ENCODE measurements around the gene CCDC184. TPM values are rescaled to one million over a fixed set of nuclear protein-coding genes. Genes with fewer than 3 reads are reported as not detected.

CCDC184 gene
- total and polyA plus RNA-seq, 2 of the 13 experiments (the other 11 are each of a cell fraction or from before 2014, with no cell fraction given), result not detected

DNA sequence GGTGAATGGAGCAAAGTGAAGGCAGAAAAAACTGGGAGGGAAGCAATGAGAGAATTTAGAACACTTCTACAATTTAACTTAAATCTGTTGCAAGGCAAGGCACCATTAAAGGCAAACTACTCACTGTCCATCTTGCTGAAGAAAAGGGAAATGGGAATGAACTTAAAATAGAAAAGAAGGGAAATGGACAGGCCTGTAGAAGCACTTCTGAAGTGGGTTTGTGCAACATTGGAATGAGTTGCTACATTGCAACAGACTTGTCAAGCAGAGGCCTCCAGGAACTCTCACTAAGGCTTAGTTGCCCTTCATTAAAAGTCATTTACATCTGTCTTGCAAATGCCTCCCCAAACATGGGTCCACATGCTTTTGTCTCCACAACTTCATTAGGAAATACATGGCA, 33.3 kb downstream of the CCDC184 start (continued):
- TF ChIP-seq, protein P1, sequence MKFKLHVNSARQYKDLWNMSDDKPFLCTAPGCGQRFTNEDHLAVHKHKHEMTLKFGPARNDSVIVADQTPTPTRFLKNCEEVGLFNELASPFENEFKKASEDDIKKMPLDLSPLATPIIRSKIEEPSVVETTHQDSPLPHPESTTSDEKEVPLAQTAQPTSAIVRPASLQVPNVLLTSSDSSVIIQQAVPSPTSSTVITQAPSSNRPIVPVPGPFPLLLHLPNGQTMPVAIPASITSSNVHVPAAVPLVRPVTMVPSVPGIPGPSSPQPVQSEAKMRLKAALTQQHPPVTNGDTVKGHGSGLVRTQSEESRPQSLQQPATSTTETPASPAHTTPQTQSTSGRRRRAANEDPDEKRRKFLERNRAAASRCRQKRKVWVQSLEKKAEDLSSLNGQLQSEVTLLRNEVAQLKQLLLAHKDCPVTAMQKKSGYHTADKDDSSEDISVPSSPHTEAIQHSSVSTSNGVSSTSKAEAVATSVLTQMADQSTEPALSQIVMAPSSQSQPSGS (CRISPR knock-in tag; IDR thresholded peaks at IDR 0.05), result no peak

DNA sequence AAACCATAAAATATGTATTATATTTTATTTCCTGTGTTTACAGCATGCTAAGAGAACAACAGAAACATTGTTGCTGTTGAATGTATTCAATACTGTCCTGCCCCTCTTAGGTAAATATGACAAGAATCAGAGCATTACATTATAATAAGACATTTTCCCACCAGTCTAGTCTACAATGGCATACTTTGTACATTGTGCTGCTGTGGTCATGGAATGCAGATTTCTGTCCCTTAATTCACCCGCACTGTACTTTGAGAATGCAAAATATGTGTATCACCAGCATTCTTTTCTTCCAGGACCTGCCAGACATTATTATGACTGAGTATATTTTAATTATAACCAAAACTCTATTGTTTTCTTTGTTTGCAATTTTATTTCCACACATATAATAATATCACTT, 36.2 kb downstream of the CCDC184 start:
- ATAC-seq, result no peak
- no peaks in the 10 kb centered on the region for H3K36me3 ChIP-seq (replicated peaks in 1 of 2; ENCODE audit: control insufficient read depth in 1 of 2, insufficient read depth in 2 of 2, low read length in 2 of 2)
- TF ChIP-seq NFYC (CRISPR knock-in tag; IDR thresholded peaks at IDR 0.05) (no peak), RFXANK (CRISPR knock-in tag; IDR thresholded peaks at IDR 0.05) (no peak), ZNF160 (CRISPR knock-in tag; IDR thresholded peaks at IDR 0.05) (no peak), IKZF4 (CRISPR knock-in tag; IDR thresholded peaks at IDR 0.05; ENCODE audit: borderline replicate concordance, low read depth, not compliant biosample characterization) (no peak), CBX5 (CRISPR knock-in tag; IDR thresholded peaks at IDR 0.05; ENCODE audit: borderline replicate concordance) (no peak), ZNF747 (CRISPR knock-in tag; IDR thresholded peaks at IDR 0.05; ENCODE audit: borderline replicate concordance) (no peak), TCF7 (IDR thresholded peaks at IDR 0.05; ENCODE audit: low read depth) (no peak), ZNF431 (CRISPR knock-in tag; IDR thresholded peaks at IDR 0.05; ENCODE audit: borderline replicate concordance, low read depth) (no peak), ZNF264 (CRISPR knock-in tag; IDR thresholded peaks at IDR 0.05) (no peak)
- TF ChIP-seq, protein P2, sequence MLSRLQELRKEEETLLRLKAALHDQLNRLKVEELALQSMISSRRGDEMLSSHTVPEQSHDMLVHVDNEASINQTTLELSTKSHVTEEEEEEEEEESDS (CRISPR knock-in tag; IDR thresholded peaks at IDR 0.05; ENCODE audit: borderline replicate concordance), result no peak
- TF ChIP-seq, protein P3, sequence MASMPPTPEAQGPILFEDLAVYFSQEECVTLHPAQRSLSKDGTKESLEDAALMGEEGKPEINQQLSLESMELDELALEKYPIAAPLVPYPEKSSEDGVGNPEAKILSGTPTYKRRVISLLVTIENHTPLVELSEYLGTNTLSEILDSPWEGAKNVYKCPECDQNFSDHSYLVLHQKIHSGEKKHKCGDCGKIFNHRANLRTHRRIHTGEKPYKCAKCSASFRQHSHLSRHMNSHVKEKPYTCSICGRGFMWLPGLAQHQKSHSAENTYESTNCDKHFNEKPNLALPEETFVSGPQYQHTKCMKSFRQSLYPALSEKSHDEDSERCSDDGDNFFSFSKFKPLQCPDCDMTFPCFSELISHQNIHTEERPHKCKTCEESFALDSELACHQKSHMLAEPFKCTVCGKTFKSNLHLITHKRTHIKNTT (CRISPR knock-in tag; IDR thresholded peaks at IDR 0.05), result no peak
- TF ChIP-seq, protein P4, sequence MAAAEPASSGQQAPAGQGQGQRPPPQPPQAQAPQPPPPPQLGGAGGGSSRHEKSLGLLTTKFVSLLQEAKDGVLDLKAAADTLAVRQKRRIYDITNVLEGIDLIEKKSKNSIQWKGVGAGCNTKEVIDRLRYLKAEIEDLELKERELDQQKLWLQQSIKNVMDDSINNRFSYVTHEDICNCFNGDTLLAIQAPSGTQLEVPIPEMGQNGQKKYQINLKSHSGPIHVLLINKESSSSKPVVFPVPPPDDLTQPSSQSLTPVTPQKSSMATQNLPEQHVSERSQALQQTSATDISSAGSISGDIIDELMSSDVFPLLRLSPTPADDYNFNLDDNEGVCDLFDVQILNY (CRISPR knock-in tag; conservative IDR thresholded peaks at IDR 0.05), result no peak
- TF ChIP-seq, protein P5, sequence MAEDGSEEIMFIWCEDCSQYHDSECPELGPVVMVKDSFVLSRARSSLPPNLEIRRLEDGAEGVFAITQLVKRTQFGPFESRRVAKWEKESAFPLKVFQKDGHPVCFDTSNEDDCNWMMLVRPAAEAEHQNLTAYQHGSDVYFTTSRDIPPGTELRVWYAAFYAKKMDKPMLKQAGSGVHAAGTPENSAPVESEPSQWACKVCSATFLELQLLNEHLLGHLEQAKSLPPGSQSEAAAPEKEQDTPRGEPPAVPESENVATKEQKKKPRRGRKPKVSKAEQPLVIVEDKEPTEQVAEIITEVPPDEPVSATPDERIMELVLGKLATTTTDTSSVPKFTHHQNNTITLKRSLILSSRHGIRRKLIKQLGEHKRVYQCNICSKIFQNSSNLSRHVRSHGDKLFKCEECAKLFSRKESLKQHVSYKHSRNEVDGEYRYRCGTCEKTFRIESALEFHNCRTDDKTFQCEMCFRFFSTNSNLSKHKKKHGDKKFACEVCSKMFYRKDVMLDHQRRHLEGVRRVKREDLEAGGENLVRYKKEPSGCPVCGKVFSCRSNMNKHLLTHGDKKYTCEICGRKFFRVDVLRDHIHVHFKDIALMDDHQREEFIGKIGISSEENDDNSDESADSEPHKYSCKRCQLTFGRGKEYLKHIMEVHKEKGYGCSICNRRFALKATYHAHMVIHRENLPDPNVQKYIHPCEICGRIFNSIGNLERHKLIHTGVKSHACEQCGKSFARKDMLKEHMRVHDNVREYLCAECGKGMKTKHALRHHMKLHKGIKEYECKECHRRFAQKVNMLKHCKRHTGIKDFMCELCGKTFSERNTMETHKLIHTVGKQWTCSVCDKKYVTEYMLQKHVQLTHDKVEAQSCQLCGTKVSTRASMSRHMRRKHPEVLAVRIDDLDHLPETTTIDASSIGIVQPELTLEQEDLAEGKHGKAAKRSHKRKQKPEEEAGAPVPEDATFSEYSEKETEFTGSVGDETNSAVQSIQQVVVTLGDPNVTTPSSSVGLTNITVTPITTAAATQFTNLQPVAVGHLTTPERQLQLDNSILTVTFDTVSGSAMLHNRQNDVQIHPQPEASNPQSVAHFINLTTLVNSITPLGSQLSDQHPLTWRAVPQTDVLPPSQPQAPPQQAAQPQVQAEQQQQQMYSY (CRISPR knock-in tag; IDR thresholded peaks at IDR 0.05), result no peak
- H3K9ac ChIP-seq (ENCODE audit: insufficient read depth, low read depth, low read length), result no peak overlapping the region
- no peak overlapping the region for H3K4me2 ChIP-seq (ENCODE audit: low read depth, low read length)
- in situ Hi-C loops (cut with HindIII; ENCODE audit: extremely low pct_ligation_motif_present, low pct_unique_long_range_greater_than_20kb) (no loop called here), intact Hi-C loops (cut with micrococcal nuclease; ENCODE audit: unreplicated experiment) (no loop called here)
- H4K20me1 ChIP-seq (ENCODE audit: insufficient read depth, low read length), result no peaks in the 10 kb centered on the region
- ChIA-PET CTCF (ENCODE audit: low intra/inter-chr PET ratio, low total read pairs) (no interaction called here), POLR2A (no interaction called here)
- DNase-seq (ENCODE audit: low spot score), result no peak
- H3K4me3 ChIP-seq (replicated peaks in 1 of 3; ENCODE audit: insufficient read depth in 1 of 3, low read depth in 2 of 3, low read length in 3 of 3), result no peak overlapping the region
- WGBS (ENCODE audit: low lambda C conversion rate), result 0% methylated on average over 1 of the region's 1 CpG
- H3K27ac ChIP-seq (ENCODE audit: extremely low read length, insufficient read depth, low read length), result no peak overlapping the region
- H3K79me2 ChIP-seq (ENCODE audit: insufficient read depth, low read length), result no peaks in the 10 kb centered on the region
- H3K9me3 ChIP-seq (ENCODE audit: low read length), result no peaks in the 10 kb centered on the region
- no peaks in the 10 kb centered on the region for H3K27me3 ChIP-seq (ENCODE audit: control insufficient read depth in 1 of 2, insufficient read depth in 2 of 2, low read length in 2 of 2)
- no peak overlapping the region for H2AFZ ChIP-seq (ENCODE audit: low read length)
- no TSS peak for BruUV-seq (replicated peaks)
- H3K4me1 ChIP-seq (ENCODE audit: insufficient read depth, low read length), result no peaks in the 10 kb centered on the region
- no peak for FAIRE-seq
